Measurements from ENCODE around the gene ERCC4.

The ERCC4 gene

DNA sequence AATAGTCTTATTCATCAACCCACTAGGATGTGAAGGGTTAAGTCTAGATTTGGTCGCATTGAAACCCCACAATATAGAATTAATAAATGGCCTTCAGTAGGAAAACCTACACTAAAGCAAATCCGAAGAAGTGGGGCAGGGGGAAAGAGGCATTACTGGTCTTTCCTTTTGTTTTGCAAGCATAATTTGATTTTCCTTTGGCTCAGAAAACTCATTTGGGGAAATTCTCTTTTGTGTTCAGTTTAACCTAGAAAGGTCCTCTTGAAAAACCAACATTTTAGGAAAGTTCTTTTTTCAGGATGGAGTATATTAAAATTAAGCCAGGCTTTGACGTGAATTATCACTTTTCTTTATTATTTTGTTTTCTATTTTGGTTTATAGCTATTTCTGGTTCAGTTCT is 31.7 kb downstream of the ERCC4 start:
- TF ChIP-seq CTCF (IDR thresholded peaks at IDR 0.05): no peak

DNA sequence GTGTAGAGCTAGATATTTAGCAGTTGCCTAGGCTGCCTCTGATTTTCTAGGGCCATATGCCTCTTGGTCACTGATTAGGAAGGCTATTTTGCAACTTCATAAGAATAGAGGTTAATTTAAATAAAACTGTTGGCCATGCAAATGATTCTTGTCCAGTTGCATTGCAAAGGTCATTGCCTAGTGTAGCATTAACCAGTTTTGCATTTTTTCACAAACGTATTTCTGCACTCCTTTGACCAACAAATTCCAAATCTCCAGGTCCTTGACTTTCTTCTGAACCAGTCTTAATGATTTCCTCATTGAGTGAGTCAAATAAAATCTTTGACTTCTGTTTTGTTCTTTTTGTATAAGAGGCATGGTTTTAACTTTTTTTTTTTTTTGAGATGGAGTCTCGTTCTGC is 33.5 kb downstream of the ERCC4 start:
- no peak for TF ChIP-seq CTCF (IDR thresholded peaks at IDR 0.05)

GRCh38 chr16:13956635-13957196 is 36.8 kb downstream of the ERCC4 start:
- no peak for TF ChIP-seq CTCF (IDR thresholded peaks at IDR 0.05)

GRCh38 chr16:13957197-13958078 is 37.5 kb downstream of the ERCC4 start:
- TF ChIP-seq CTCF (IDR thresholded peaks at IDR 0.05): no peak

GRCh38 chr16:13958474-13958873 is 38.5 kb downstream of the ERCC4 start:
- TF ChIP-seq CTCF (IDR thresholded peaks at IDR 0.05): no peak

DNA sequence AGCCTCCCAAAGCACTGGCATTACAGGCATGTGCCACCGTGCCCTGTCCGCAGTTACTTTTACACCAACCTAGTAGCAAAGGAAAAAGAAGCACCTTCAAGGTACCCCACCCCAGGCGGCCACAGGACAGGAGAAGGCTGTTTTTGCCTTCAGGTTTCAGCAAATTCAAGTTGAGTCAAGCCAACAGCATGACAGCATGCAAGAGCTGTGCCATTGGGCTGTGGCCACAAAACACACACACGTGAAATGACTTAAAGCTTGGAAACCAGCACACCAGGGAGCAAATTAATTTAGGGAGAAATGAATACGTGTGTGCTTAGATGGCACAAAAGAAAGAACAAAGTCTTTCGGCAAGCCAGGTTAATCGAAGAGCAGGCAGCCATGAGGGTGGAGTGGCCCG is 39.7 kb downstream of the ERCC4 start:
- TF ChIP-seq CTCF (IDR thresholded peaks at IDR 0.05): no peak

DNA sequence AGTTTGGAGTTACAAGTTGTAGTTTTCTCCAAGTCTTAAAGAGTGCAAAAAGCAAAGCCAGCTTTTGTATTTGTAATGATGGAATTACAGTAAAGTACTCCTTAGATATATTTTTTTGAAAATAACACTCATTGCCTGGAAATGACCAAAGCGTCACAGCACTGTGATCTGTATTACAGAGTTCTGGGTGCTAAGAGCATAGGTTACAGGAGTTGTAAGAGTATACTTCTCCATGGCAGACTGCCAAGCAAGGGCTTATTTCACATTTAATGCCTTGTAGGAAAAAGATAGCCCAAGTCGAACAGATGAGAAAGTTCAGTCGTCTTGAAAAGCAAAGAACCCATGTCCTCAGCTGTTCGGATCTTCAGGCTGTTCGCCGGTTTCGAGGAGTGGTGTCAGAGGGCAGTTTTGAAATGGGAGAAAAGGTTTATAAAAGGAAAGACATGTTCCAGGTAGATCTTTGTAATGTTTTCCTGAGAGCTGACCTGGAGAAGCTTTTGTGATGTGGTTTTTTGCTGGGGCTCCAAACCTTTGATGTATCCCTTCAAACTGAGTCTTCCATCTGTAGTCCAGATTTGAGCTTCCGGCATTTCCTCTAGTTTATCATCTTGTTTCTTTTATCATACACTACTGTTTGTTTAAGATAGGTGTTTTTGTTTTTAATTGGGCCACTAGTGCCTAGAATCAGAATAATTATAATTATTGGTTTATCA is 41.3 kb downstream of the ERCC4 start:
- no peak for TF ChIP-seq CTCF (IDR thresholded peaks at IDR 0.05)
